ENCODE measurements around the gene OLIG3.

OLIG3 gene

DNA sequence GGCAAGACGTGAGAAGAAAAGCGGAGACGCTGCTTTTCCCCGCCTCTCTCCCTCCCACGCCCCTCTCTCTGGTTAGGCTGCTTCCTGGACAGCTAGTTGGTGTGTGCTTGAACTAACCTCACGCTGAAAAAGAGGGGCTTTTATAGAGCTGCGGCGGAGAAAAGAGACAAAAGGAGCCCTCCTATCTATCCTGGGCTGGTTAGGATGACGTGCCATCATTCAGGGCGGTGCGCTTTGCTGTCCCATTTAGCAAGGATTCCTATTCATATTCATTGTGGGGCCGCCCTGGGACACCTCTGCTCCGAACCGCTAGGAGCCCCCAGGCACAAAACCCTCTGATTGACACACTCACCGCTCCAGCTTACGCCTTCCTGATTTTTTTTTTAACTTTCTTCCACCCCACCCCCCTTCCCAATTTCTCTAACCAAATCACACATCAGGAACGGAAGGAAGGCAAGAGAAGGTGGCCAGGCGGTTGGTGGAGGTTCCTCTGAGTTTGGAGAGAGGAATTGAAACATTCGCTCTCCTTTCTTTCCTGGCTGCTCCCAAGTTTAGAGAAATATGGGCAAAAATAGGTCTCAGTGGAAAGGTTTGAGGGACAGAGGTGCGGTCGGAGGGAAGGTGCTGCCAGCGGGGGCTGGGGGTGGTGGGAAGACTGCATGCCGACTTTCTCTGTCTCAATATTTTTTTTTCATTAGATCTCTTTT, at the start of gene OLIG3:
Gene OLIG3, minus strand, starts transcription at position 114 of the 707 bp plus-strand sequence. CDS start 224 bp downstream, outside the sequence.
- DNase-seq (ENCODE audit: low read depth in 2 of 2), result no peak

GRCh38 chr6:137543114-137543513, 48.9 kb upstream of the OLIG3 start:
- no peak for DNase-seq (ENCODE audit: low read depth in 2 of 2)

GRCh38 chr6:137542713-137543112, 48.5 kb upstream of the OLIG3 start:
- DNase-seq (ENCODE audit: low read depth in 2 of 2), result no peak

DNA sequence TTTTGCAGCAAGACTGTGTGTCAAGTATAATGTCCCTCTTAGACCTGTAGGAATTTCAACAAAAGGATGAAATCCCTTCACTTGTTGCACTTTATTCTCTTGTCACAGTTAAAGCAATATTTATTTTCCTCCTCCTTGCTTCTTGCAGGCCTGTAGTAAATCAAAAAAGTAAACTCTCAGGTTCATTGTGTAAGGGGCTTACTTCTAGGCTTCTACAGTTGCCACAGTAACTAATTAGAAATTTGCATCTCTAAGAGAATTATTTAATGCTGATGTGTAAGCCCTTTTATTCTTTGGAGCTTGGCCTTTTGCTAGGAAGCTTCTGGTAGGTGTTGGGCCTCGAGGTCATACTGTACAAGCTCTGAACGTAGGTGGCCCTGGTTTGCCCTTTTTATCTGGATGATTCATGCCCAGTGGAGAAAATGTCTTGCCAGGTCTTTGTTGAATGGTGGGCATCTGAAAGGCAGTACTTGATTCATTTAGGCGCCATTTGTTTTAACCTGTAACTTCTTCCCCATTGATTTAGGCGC, 47.4 kb upstream of the OLIG3 start:
- no peak for DNase-seq (ENCODE audit: low read depth in 2 of 2)

- no peak for DNase-seq (ENCODE audit: low read depth in 2 of 2)
Observed at GRCh38 chr6:137536104-137536773, 42.0 kb upstream of the OLIG3 start.

DNA sequence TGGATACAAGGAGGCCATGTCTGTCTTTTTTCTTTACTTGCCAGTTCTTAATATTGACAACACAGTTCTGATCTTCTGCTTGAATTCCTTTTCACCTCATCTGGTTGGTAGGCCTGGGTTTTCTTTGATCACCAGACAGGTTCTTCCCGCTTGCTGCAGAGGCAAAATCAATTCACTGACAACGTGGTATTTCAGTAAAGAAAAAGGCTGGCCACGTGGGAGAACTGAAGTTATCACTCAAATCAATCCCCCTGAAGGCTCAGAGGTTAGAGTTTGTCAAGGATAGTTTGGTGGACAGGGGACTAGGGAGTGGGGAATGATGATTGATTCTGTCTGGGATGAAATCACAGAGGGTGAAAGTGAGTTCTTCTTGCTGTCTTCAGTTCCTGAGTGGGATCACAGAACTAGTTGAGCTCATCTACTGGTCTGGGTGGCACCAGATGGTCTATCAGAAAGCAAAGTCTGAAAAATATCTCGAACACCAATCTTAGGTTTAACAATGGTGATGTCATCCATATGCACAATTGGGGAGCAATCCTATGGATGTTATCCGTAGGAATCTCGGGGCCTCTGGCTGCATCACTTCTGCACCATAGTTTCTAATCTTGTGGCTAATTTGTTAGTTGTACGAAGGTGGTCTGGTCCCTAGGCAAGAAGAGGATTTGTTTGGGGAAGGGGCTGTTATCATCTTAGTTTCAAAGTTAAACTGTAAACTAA, 37.3 kb upstream of the OLIG3 start:
- DNase-seq (ENCODE audit: low read depth in 2 of 2), result no peak

DNA sequence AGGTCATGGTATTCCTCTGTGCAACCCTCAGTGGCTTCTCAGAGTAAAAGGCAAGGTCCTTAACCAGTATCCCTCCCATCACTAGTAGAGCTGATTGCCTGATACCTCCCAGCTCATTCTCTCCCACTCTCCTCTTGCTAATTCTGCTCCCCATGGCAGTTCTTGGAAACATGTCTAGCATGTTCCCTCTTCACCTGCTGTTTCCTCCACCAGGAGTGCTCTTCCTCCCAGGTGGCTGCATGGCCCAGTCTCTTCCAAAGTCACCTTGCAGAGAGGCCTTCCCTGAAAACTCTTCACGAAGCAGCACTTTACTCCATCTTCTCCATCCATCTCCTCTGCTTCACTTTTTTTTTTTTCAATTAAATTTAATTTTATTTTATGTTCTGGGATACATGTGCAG, 36.2 kb upstream of the OLIG3 start:
- no peak for DNase-seq (ENCODE audit: low read depth in 2 of 2)

- no peak for DNase-seq (ENCODE audit: low read depth in 2 of 2)
Observed at GRCh38 chr6:137522831-137523230, 28.6 kb upstream of the OLIG3 start.

GRCh38 chr6:137522198-137522798, 28.1 kb upstream of the OLIG3 start:
- DNase-seq (ENCODE audit: low read depth in 2 of 2), result no peak

DNA sequence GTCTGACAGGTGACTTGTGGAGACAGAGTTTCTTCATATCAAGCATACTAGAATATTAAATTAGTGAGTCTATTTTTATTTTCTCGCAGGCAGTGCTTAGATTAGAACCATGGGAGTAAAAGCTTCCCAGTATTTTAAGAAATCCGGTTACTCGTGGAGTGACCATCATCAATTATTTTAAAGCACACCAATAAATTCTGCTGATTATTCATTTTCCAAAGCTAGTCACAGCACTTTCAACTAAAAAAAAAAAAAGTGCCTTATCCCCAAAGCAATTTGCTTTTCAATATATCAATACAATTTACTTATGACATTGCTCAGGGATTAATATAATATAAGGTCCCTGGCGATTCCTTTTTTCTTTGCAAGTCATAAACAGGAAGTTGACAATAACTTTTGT, 26.3 kb upstream of the OLIG3 start:
- DNase-seq (ENCODE audit: low read depth in 2 of 2), result no peak

DNA sequence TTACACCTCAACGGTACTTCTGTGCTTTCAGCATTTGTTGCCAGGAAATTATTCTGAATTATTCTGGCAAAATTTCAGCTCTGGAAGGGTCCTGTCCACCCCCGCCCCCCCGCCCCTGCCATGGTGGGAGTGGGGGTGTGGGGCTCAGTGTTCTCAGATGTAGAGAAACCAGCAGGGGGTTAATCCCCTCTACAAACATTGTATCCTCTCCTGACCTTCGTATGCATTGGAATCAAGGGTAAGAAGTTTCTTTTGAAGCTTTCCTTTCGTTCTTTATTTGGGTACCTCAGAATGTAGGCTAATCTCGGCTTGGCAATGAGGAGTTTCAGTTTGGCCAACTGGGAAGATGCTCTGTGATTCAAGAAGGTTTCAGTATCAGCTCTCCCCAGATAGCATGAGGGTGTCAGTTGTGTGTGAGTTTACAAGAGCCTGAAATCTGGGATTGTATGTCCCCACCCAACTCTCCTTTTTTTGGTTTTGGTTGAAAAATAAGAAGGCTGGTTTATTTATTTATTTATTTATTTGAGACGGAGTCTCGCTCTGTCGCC, 25.5 kb upstream of the OLIG3 start:
- no peak for DNase-seq (ENCODE audit: low read depth in 2 of 2)

DNA sequence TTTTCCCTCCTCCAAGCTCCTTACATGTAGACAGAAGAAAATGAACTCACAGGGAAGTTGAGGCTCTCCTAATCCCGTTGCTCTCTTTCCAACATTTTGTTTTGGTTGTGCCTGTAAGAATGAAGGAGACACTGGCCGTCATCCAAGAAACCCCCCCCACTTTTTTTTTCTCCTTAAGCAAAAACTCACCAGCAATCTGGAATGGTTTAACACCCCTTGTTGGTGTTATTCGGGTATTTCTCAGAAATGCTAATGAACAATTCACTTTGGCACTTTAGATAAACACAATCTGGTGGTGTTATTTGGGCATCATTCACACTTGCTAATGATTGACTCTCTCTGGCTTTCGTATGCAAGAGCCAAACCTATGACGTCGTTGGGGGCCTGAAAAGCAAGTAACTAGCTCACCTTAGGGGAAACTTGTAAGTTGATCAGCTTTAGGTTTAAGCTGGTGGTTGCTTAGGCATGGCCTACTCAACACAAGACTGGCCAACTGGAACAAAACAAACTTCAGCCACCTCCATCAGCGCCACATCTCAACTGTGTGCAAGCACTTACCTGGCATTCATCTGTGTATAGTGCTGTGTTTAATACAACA, 24.3 kb upstream of the OLIG3 start:
- no peak for DNase-seq (ENCODE audit: low read depth in 2 of 2)

GRCh38 chr6:137514418-137514817, 20.2 kb upstream of the OLIG3 start:
- DNase-seq (ENCODE audit: low read depth in 2 of 2), result no peak

- no peak for DNase-seq (ENCODE audit: low read depth in 2 of 2)
Observed at GRCh38 chr6:137512757-137513605, 18.8 kb upstream of the OLIG3 start.

- DNase-seq (ENCODE audit: low read depth in 2 of 2), result no peak
Observed at GRCh38 chr6:137510923-137511322, 16.7 kb upstream of the OLIG3 start.

DNA sequence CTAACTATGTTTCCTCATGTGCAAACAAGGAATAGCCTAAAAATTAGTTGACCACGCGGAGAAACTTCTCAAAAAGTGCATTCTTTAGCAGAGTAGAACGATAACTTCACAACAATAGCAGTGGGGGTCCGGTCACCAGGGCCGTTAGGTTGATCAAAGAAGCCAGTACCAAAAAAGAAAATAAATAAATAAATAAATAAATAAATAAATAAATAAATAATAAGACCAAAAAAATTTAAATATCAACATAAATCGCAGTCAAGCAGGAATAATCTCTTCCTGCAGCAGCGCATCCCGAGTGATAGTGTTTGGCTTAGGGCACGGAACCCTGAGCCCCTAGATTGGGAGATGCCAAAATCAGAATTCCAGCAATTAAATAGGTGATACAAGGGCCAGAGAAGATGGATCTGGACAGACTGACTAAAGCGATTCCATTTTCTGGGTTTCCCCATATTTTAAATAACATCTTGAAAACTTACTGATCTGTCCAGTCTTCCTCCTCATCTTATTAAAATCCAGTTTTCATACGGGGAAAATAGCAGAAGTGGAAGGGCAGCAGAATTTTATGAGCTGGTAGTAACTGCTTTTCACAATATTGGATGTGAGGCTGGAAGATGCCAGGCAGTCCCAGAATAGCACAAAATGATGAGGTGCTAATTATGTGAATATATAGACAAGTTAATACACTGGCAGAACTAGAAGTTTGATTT, 4.4 kb upstream of the OLIG3 start:
- DNase-seq (ENCODE audit: low read depth in 2 of 2), result no peak

DNA sequence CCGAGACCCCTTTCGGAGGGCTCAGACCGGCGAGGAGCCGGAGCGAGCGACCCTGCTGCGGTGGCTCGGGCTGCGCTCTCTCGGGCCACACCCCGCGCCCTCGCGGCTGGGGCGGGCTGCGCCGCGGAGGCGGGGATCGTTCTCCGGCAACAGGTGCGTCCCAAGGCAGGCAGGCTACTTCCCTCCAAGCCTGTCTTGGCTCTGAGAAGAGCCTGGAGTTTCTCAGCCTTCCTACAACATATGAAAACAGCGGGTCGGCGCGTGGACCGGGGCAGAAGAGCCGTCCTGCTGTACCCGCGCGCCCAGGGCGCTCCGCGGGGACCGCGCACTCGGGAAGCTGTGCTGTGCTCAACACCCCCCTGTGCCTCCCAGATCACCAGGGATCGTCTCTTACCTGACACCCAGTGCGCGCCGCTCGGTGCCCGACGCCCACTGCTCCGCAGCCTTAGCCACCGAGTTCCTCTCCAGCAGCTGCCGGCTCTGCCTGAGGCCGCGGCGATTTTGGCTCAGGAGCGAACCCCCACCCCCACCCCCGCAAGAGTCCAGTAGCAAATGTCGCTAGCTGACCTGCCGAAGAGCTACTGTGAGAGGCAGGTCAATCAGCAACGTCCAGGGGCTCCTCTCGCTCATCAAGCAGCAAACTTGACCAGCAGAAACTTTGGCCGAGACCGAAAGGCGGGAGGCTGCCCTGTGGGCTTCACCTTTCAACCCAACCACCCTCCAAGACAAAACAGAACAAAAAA, 3.7 kb upstream of the OLIG3 start:
- no peak for DNase-seq (ENCODE audit: low read depth in 2 of 2)

DNA sequence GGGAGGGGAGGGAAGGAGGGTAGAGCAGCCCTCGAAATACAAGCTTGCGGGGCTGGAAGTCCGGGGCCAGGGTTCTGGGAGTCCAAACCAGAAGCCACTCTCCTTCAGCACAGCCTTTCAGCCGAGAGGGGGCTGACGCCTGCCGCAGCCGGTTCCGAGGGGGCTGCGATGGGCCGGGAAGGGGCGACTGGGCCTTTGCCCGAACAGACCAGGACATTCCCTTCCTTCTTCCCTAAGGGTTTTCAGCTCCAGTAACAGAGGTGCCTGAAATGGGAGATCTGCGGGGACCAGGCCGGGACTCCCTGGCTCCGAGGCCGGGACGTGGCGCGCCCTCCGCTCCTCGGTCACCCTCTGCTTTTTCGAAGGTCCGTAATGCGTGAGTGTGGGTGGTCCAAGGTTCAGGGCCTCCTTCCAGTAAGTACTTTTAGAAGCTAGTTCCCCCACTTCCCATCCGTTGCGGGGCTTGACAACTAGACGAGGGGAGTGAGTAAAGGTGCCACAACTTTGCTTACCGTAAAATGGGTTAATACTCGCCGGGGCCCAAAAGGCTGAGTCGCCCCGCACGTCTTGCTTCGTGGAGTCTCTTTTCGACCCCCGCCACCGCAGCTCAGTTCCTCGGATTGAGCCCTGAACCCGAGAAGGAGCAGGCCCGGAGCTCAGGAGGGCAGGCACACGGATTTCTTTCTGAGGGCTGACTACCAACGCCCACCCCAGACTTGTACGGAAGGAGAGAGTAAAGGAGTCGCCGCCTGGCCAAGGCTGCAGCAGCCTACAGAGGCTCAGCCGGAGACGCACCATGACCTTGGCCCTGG, 2.9 kb upstream of the OLIG3 start:
- no peak for DNase-seq (ENCODE audit: low read depth in 2 of 2)
